Tibial nerve (tissue), 4 donors: ENCODE data around the gene OLFM2.

Experiments
- CTCF ChIP-seq, 5 experiments: fragments of 200-600 bp in 3 of 5; fragments of 450-650 bp in 2 of 5; sonication (generic) in 3 of 5; IDR thresholded peaks; one replicate each; pipeline ENCODE4 v1.5.1; 2016 to 2019; ENCODE audit warnings: antibody characterized with exemption in 5 of 5, mild to moderate bottlenecking in 3 of 5, moderate library complexity in 2 of 5
- EP300 ChIP-seq, 2 donors: sonication (generic); formaldehyde crosslinking; IDR thresholded peaks; one replicate each; pipeline ENCODE4 v1.6.1; 2017; ENCODE audit warnings: antibody characterized with exemption in 2 of 2, mild to moderate bottlenecking in 1 of 2
- POLR2A ChIP-seq, 2 donors: fragments of 450-650 bp; IDR thresholded peaks; one replicate each; pipeline ENCODE4 v1.6.1; 2017; ENCODE audit warnings: antibody characterized with exemption in 2 of 2, mild to moderate bottlenecking in 2 of 2, moderate library complexity in 2 of 2

DNA sequence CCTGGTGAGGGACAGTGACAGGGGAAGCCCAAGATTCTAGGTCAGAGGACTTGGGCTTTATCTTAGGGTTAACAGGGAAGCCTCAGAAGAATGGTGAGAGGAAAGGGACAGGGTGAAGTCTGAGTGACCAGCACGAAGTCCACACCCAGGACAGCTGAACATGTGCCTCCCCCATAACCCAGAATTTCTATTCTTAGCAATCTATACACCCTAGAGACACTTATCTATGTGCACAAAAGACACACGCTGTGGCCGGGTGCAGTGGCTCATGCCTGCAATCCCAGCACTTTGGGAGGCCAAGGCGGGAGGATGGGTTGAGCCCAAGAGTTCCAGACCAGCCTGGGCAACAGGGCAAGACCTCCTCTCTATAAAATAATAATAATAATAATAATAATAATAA lies 11.1 kb upstream of the OLFM2 start:
- TF ChIP-seq CTCF (IDR thresholded peaks at IDR 0.05) (no peak), POLR2A (IDR thresholded peaks at IDR 0.05) (no peak), EP300 (IDR thresholded peaks at IDR 0.05) (no peak)
